Measurements from ENCODE around the gene PAX8.

Gene PAX8

GRCh38 chr2:113209011-113209645 lies 69.6 kb downstream of the PAX8 start:
- DNase-seq (ENCODE audit: low read depth in 1 of 2, low spot score in 1 of 2), result no peak

- DNase-seq (ENCODE audit: low read depth in 1 of 2, low spot score in 1 of 2), result no peak
These were observed 70.3 kb downstream of the PAX8 start for GRCh38 chr2:113208396-113208795.

GRCh38 chr2:113207021-113207420 lies 71.7 kb downstream of the PAX8 start:
- no peak for DNase-seq (ENCODE audit: low read depth in 1 of 2, low spot score in 1 of 2)

GRCh38 chr2:113206251-113206650 lies 72.5 kb downstream of the PAX8 start:
- DNase-seq (ENCODE audit: low read depth in 1 of 2, low spot score in 1 of 2), result no peak

- DNase-seq (ENCODE audit: low read depth in 1 of 2, low spot score in 1 of 2), result peak; percentile 53 to 55
These were observed 74.7 kb downstream of the PAX8 start for GRCh38 chr2:113203901-113204519.

- DNase-seq (ENCODE audit: low read depth in 1 of 2, low spot score in 1 of 2), result no peak
These were observed 75.5 kb downstream of the PAX8 start for GRCh38 chr2:113203217-113203530.

GRCh38 chr2:113202305-113203216 lies 76.2 kb downstream of the PAX8 start:
- no peak for DNase-seq (ENCODE audit: low read depth in 1 of 2, low spot score in 1 of 2)

GRCh38 chr2:113201496-113202304 lies 77.0 kb downstream of the PAX8 start:
- DNase-seq (ENCODE audit: low read depth in 1 of 2, low spot score in 1 of 2), result no peak

GRCh38 chr2:113200736-113201490 lies 77.8 kb downstream of the PAX8 start:
- no peak for DNase-seq (ENCODE audit: low read depth in 1 of 2, low spot score in 1 of 2)

GRCh38 chr2:113200236-113200635 lies 78.5 kb downstream of the PAX8 start:
- DNase-seq (ENCODE audit: low read depth in 1 of 2, low spot score in 1 of 2), result no peak

- peak; percentile 64 to 84 for DNase-seq (ENCODE audit: low read depth in 1 of 2, low spot score in 1 of 2)
These were observed 79.7 kb downstream of the PAX8 start for GRCh38 chr2:113198790-113199612.

GRCh38 chr2:113198048-113198789 lies 80.5 kb downstream of the PAX8 start:
- DNase-seq (ENCODE audit: low read depth in 1 of 2, low spot score in 1 of 2), result no peak

- DNase-seq (ENCODE audit: low read depth in 1 of 2, low spot score in 1 of 2), result no peak
These were observed 81.2 kb downstream of the PAX8 start for GRCh38 chr2:113197347-113198047.

- no peak for DNase-seq (ENCODE audit: low read depth in 1 of 2, low spot score in 1 of 2)
These were observed 81.9 kb downstream of the PAX8 start for GRCh38 chr2:113196839-113197238.

- DNase-seq (ENCODE audit: low read depth in 1 of 2, low spot score in 1 of 2), result no peak
These were observed 82.7 kb downstream of the PAX8 start for GRCh38 chr2:113195923-113196501.

GRCh38 chr2:113192459-113193100 lies 86.1 kb downstream of the PAX8 start:
- DNase-seq (ENCODE audit: low read depth in 1 of 2, low spot score in 1 of 2), result no peak

- DNase-seq (ENCODE audit: low read depth in 1 of 2, low spot score in 1 of 2), result no peak
These were observed 87.8 kb downstream of the PAX8 start for GRCh38 chr2:113190871-113191270.

GRCh38 chr2:113187771-113188170 lies 91.0 kb downstream of the PAX8 start:
- no peak for DNase-seq (ENCODE audit: low read depth in 1 of 2, low spot score in 1 of 2)

All from stimulated activated CD4-positive, alpha-beta T cell treated with anti-CD3 and anti-CD28 coated beads, Interleukin-15, amount 100 ng/mL, for 1 hour (primary cell).